NCI-H2196 treated with DMSO at 0.1 percent for 48 hours (cell line): ENCODE data around the gene GPC6.
"Not testable (repeated sequence)": the region's sequence is repeated elsewhere in the genome, so short reads cannot be mapped to it uniquely, and the experiment has no call there.

Experiments used
- DNase-seq: peaks from one replicate; lab custom pipeline; 2025; ENCODE audit not compliant: unreplicated experiment; lab: John Stamatoyannopoulos, UW

Gene GPC6

GRCh38 chr13:93318534-93319254 lies 92.1 kb downstream of the GPC6 start:
- DNase-seq: no peak

- no peak for DNase-seq
These were observed 94.3 kb downstream of the GPC6 start for GRCh38 chr13:93320942-93321341.

- DNase-seq: not testable (repeated sequence)
These were observed 97.3 kb downstream of the GPC6 start for GRCh38 chr13:93323880-93324279.

GRCh38 chr13:93325303-93326233 lies 99.0 kb downstream of the GPC6 start:
- no peak for DNase-seq

GRCh38 chr13:93326234-93326811 lies 99.7 kb downstream of the GPC6 start:
- no peak for DNase-seq

- DNase-seq: no peak
These were observed 102.3 kb downstream of the GPC6 start for GRCh38 chr13:93328943-93329342.

GRCh38 chr13:93336728-93337127 lies 110.1 kb downstream of the GPC6 start:
- DNase-seq: no peak

GRCh38 chr13:93338030-93338429 lies 111.4 kb downstream of the GPC6 start:
- no peak for DNase-seq

- DNase-seq: no peak
These were observed 112.3 kb downstream of the GPC6 start for GRCh38 chr13:93338906-93339305.

- DNase-seq: no peak
These were observed 112.9 kb downstream of the GPC6 start for GRCh38 chr13:93339550-93339949.

GRCh38 chr13:93341517-93341916 lies 114.9 kb downstream of the GPC6 start:
- no peak for DNase-seq

GRCh38 chr13:93343097-93343496 lies 116.5 kb downstream of the GPC6 start:
- no peak for DNase-seq

GRCh38 chr13:93344048-93344705 lies 117.6 kb downstream of the GPC6 start:
- no peak for DNase-seq

GRCh38 chr13:93345024-93345423 lies 118.4 kb downstream of the GPC6 start:
- DNase-seq: no peak

- DNase-seq: no peak
These were observed 119.2 kb downstream of the GPC6 start for GRCh38 chr13:93345770-93346169.

- DNase-seq: no peak
These were observed 126.0 kb downstream of the GPC6 start for GRCh38 chr13:93352616-93353015.

GRCh38 chr13:93355094-93355493 lies 128.5 kb downstream of the GPC6 start:
- no peak for DNase-seq

- DNase-seq: no peak
These were observed 129.9 kb downstream of the GPC6 start for GRCh38 chr13:93356469-93356868.

- DNase-seq: no peak
These were observed 133.4 kb downstream of the GPC6 start for GRCh38 chr13:93360021-93360420.

- DNase-seq: no peak
These were observed 135.1 kb downstream of the GPC6 start for GRCh38 chr13:93361703-93362102.

- DNase-seq: no peak
These were observed 137.6 kb downstream of the GPC6 start for GRCh38 chr13:93364166-93364565.
